GM10266 (cell line): ENCODE data around the gene NEURL1.
"Not testable (repeated sequence)": the region's sequence is repeated elsewhere in the genome, so short reads cannot be mapped to it uniquely, and the experiment has no call there.

Source experiments
- DNase-seq: peaks from one replicate; pipeline ENCODE4 v3.0.0; 2012; ENCODE audit errors: extremely low spot score
- TF ChIP-seq, protein P1 (sequence below): IDR thresholded peaks from 2 replicates; pipeline ENCODE4 v1.5.1; 2012; ENCODE audit warnings: mild to moderate bottlenecking, low read depth; ENCODE audit not compliant: control insufficient read depth, insufficient read depth; ENCODE audit errors: missing control alignments

NEURL1 gene

DNA sequence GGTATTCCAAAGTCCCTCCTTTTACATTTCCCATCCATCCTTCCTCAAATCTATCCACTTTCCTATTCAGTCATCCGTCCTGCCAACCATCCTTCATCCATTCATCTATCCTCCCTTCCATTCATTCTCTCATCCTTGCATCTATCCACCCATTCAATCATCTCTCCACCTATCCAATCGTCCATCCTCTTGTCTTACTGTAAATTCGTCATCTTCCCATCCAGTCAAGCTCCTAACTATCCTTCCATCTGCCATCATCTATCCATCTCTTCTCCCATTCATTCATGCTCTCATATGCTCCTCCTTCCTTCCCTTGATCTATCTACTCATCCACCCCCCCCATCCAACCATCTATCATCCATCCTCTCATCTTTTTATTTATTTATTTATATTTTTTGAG is 19.4 kb upstream of the NEURL1 start:
- TF ChIP-seq, protein P1, sequence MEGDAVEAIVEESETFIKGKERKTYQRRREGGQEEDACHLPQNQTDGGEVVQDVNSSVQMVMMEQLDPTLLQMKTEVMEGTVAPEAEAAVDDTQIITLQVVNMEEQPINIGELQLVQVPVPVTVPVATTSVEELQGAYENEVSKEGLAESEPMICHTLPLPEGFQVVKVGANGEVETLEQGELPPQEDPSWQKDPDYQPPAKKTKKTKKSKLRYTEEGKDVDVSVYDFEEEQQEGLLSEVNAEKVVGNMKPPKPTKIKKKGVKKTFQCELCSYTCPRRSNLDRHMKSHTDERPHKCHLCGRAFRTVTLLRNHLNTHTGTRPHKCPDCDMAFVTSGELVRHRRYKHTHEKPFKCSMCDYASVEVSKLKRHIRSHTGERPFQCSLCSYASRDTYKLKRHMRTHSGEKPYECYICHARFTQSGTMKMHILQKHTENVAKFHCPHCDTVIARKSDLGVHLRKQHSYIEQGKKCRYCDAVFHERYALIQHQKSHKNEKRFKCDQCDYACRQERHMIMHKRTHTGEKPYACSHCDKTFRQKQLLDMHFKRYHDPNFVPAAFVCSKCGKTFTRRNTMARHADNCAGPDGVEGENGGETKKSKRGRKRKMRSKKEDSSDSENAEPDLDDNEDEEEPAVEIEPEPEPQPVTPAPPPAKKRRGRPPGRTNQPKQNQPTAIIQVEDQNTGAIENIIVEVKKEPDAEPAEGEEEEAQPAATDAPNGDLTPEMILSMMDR, result no peak
- no peak for DNase-seq

DNA sequence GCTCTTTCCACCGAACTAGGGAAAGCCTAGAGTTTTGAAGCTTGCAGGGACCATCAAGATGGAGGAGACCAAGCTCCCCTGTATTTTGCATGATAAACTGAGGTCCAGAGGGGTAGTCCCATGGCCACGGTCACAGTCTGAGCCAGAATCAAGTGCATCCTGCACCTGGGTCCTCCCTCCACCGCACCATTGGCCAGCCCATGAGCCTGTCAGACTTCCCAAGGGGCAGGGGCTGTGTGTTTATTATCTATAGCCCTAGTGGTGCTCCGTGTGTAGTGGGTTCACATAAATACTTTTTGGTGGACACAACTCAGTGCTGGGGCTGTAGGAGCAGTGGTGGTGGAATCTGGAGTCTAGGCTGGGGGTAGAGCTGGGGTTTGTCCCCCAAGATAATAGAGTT is 18.1 kb upstream of the NEURL1 start:
- no peak for DNase-seq
- TF ChIP-seq, protein P1, result no peak

DNA sequence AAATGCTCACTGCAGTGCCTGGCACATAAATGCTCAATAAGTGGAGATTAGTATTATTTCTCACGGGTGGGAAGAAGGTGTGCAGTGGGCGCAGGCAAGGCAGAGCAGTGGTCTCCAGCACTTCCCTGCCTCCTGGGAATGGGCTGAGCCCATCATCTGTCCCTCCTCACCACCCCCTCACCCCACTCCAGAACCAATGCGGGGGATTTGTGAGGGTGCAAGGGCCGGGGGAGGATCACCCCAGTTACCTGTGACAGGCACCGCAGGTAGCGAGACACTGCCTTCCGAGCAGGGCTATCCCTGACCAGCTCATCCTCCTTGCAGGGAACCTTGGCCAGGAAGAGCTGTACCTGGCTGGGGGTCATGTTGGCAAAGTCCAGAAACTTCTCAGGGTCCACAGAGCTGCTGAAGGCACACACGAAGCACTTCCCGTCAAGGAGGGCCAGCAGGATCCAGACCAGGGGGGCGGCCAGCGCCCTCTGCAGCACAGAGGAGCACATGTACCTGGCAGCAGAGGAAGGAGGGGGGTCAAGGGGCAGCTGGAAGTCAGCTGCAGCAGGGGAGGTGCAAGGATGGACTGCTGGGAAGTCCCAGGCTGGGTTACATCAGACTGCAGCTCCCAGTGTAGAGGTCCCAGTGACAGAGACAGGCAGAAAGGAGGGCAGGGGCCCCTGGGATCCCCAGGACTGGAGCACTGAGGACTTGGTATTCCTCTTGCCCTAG is 17.3 kb upstream of the NEURL1 start:
- TF ChIP-seq, protein P1, result peak; percentile 61
- peak; percentile 75 for DNase-seq

DNA sequence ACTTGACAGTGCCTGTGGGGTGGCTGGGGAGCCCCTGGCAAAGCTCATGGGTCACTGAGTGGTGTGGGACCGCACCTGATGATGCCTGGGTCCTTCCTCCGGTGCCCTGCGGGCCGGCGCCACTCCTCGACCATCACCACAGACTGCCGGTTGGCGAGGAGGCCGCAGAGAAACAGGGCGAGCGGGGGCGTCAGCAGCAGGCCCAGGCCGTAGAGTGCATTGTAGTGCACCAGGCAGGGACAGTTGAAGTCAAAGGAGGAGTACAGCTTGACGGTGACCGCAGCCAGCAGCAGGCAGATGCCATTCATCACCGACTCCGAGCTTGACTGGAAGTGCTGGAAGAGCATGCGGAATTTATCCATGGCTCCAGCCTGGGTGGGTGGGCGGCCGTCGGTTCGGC is 14.8 kb upstream of the NEURL1 start:
- DNase-seq, result no peak
- TF ChIP-seq, protein P1, result no peak

DNA sequence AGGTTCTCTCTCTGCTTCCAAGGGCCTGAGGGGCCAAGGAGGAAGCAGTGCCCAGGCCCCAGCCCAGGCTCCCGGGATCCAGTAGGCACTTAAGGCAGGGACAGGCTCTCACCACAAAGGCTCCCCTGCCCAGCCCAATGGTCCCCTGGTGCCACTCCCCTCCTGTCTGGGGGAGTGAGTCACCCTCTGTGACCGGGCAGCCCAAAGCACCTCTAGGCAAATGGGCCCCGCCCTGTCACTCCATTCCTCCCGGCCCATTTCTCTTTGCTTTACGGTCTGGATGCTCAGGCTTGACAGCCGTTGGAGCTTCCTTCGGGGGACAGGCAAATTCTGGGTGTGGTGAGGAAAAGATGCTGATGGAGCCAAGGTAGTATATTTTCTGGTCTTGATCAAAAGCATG is 14.4 kb upstream of the NEURL1 start, which contains the start of gene CALHM3:
Gene CALHM3 (minus strand): TSS at position 106 of the 400 bp plus-strand sequence. CDS start 208 bp downstream, outside the sequence.
- DNase-seq, result no peak
- TF ChIP-seq, protein P1, result no peak

DNA sequence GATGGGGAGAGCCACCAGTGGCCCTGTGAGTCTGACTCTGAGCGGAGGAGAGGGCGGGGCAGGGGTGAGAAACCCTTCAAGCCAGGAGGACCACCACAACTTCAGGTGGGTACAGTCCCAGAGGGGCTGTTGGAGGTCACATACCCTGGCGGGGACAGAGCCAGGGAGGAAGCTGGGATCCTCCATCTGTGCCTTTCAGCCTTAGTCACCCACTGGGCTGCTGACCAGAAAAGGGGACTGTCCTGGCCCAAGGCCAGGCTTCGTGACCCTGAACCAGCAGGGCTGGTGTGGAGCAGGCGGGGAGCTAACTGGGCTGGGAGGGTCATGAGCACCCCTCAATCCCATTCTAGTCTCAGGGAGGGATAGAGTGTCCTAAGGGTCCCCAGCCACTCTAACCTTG is 13.0 kb upstream of the NEURL1 start:
- DNase-seq, result no peak
- TF ChIP-seq, protein P1, result no peak

DNA sequence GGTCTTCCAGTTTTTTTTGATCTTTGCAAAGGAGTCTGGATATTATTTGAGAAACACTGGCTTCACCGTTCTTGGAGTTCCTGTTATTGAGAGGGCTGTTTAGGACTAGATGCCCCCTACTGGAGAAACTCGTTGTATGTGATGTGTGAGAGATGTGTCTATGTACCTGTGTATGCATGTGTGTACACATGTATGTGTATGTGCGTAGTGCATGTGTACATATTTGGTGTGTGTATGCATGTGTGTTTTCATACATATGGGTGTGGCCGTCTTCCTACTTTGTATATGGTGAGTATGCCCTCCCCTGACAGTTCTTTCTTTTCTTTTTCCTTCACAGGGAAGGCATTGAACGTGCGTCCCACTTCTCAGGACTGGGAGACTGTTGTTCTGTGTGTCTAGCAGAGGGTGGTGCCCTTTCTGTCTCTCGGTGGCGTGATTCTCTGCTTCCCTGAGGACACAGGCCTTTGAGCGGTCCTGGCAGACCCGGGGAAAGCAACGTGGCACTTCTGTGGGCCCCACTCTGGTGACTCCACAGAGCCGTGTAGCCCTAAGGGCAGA is 11.5 kb upstream of the NEURL1 start:
- TF ChIP-seq, protein P1, result peak; percentile 74
- DNase-seq, result peak; percentile 77

DNA sequence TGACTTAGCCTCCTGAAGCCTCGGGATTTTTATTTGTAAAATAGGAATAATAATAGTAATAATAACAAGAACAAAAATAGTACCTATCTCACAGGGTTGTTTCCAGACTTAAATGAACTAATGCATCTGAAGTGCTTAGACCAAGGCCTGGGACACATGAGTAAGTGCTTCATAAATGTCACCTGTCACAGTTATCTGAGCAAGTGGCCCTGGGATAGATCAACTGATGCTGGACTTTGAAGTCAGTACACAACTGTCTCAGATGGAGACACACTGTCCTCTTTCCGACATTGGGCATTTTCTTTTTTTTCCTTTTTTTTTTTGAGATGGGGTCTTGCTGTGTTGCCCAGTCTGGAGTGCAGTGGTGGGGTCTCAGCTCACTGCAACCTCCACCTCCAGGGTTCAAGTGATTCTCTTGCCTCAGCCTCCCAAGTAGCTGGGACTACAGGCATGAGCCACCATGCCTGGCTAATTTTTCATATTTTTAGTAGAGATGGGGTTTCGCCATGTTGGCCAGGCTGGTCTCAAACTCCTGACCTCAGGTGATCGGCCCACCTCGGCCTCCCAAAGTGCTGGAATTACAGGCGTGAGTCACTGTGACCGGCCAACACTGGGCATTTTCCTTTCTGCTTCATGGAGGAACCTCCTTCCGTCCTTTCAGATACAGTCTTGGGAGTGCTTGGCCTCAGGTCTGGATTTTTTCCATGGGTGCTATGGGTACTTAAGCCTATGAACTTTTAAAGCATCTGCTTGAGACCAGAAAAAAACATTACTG is 6.7 kb upstream of the NEURL1 start:
- not testable (repeated sequence) for DNase-seq
